ENCODE measurements around the gene DUSP18.
"Not testable (repeated sequence)": the region's sequence is repeated elsewhere in the genome, so short reads cannot be mapped to it uniquely, and the experiment has no call there.

Gene DUSP18

GRCh38 chr22:30667494-30668385 is at the start of gene DUSP18:
TSS of gene DUSP18 (minus strand) at chr22:30667875. CDS start at chr22:30664003, 3,872 bp downstream.
- DNase-seq = peak; percentile 98

GRCh38 chr22:30714062-30714461 is 46.4 kb upstream of the DUSP18 start:
- DNase-seq = no peak

- no peak for DNase-seq
These were observed 44.4 kb upstream of the DUSP18 start for GRCh38 chr22:30712094-30712493.

- DNase-seq = peak; percentile 57
These were observed 42.3 kb upstream of the DUSP18 start for GRCh38 chr22:30709980-30710379.

GRCh38 chr22:30705710-30706651 is 38.3 kb upstream of the DUSP18 start:
- peak; percentile 39 for DNase-seq

- no peak for DNase-seq
These were observed 37.3 kb upstream of the DUSP18 start for GRCh38 chr22:30704978-30705377.

- DNase-seq = no peak
These were observed 35.2 kb upstream of the DUSP18 start for GRCh38 chr22:30702856-30703255.

GRCh38 chr22:30701872-30702271 is 34.2 kb upstream of the DUSP18 start:
- no peak for DNase-seq

GRCh38 chr22:30697975-30698374 is 30.3 kb upstream of the DUSP18 start:
- DNase-seq = no peak

GRCh38 chr22:30695871-30696655 is 28.4 kb upstream of the DUSP18 start:
- no peak for DNase-seq

- no peak for DNase-seq
These were observed 27.7 kb upstream of the DUSP18 start for GRCh38 chr22:30695351-30695851.

GRCh38 chr22:30694640-30695350 is 27.1 kb upstream of the DUSP18 start, which contains the start of gene OSBP2:
TSS of gene OSBP2 (plus strand) at chr22:30694874. CDS start at chr22:30694910, 36 bp downstream.
- DNase-seq = peak; percentile 53

GRCh38 chr22:30694171-30694639 is 26.5 kb upstream of the DUSP18 start:
- DNase-seq = peak; percentile 75

GRCh38 chr22:30691204-30691603 is 23.5 kb upstream of the DUSP18 start:
- DNase-seq = no peak

GRCh38 chr22:30689622-30690021 is 21.9 kb upstream of the DUSP18 start:
- DNase-seq = no peak

GRCh38 chr22:30687358-30687757 is 19.7 kb upstream of the DUSP18 start:
- DNase-seq = no peak

- no peak for DNase-seq
These were observed 17.5 kb upstream of the DUSP18 start for GRCh38 chr22:30685178-30685577.

- DNase-seq = no peak
These were observed 14.2 kb upstream of the DUSP18 start for GRCh38 chr22:30681831-30682230.

- DNase-seq = no peak
These were observed 13.5 kb upstream of the DUSP18 start for GRCh38 chr22:30680991-30681770.

- DNase-seq = not testable (repeated sequence)
These were observed 12.4 kb upstream of the DUSP18 start for GRCh38 chr22:30679895-30680690.
